Measurements from ENCODE around the gene UBTD2. TPM values are rescaled to one million over a fixed set of nuclear protein-coding genes. Genes with fewer than 3 reads are reported as not detected.

The UBTD2 gene
- polyA plus RNA-seq, 6 donors from 2014 or later: 3.2 to 5.7 (median 4.1) TPM; not detected in 1

GRCh38 chr5:172255444-172255843 lies 28.1 kb downstream of the UBTD2 start:
- H3K27ac Mint-ChIP-seq: no peak overlapping the region
- DNase-seq (no peak), ATAC-seq (ENCODE audit: low read depth in 2 of 2) (no peak)
- H3K9me3 Mint-ChIP-seq: peaks cover 4 to 41% (median 33%) of the 10 kb centered on the region in 7 donors
- no peaks in the 10 kb centered on the region for H3K27me3 Mint-ChIP-seq
- H3K36me3 Mint-ChIP-seq: peaks cover 19 to 22% of the 10 kb centered on the region in 2 donors
- H3K4me3 Mint-ChIP-seq: no peak overlapping the region
- H3K4me1 Mint-ChIP-seq: no peaks in the 10 kb centered on the region

- Mint-ChIP-seq H3K4me1 (peaks cover 0 to 5% (median 3%) of the 10 kb centered on the region in 3 donors), H3K27me3 (no peaks in the 10 kb centered on the region), H3K4me3 (no peak overlapping the region), H3K36me3 (peaks cover 17 to 26% of the 10 kb centered on the region in 2 donors), H3K27ac (no peak overlapping the region), H3K9me3 (peaks cover 8 to 42% (median 36%) of the 10 kb centered on the region in 7 donors)
- DNase-seq (no peak), ATAC-seq (ENCODE audit: low read depth in 2 of 2) (no peak)
Measured at GRCh38 chr5:172252501-172252900, 31.1 kb downstream of the UBTD2 start.

- DNase-seq (no peak), ATAC-seq (ENCODE audit: low read depth in 2 of 2) (no peak)
- no peaks in the 10 kb centered on the region for H3K27me3 Mint-ChIP-seq
- peaks cover 9 to 26% of the 10 kb centered on the region in 2 donors for H3K36me3 Mint-ChIP-seq
- H3K4me1 Mint-ChIP-seq: peaks cover 0 to 13% (median 9%) of the 10 kb centered on the region in 3 donors
- no peak overlapping the region for H3K27ac Mint-ChIP-seq
- H3K4me3 Mint-ChIP-seq: no peak overlapping the region
- peaks cover 8 to 41% (median 36%) of the 10 kb centered on the region in 7 donors for H3K9me3 Mint-ChIP-seq
Measured at GRCh38 chr5:172251419-172251818, 32.1 kb downstream of the UBTD2 start.

GRCh38 chr5:172248637-172249036 lies 34.9 kb downstream of the UBTD2 start:
- H3K4me3 Mint-ChIP-seq: no peak overlapping the region
- H3K4me1 Mint-ChIP-seq: peaks cover 0 to 13% (median 9%) of the 10 kb centered on the region in 3 donors
- peak overlapping the region in 1 of 6 donors; percentile 80 for H3K27ac Mint-ChIP-seq
- peaks cover 8 to 40% (median 31%) of the 10 kb centered on the region in 7 donors for H3K9me3 Mint-ChIP-seq
- H3K27me3 Mint-ChIP-seq: no peaks in the 10 kb centered on the region
- ATAC-seq (ENCODE audit: low read depth in 2 of 2): no peak
- peaks cover 9 to 26% of the 10 kb centered on the region in 2 donors for H3K36me3 Mint-ChIP-seq
- no peak for DNase-seq

GRCh38 chr5:172245703-172246125 lies 37.9 kb downstream of the UBTD2 start:
- H3K4me1 Mint-ChIP-seq: peaks cover 0 to 13% (median 12%) of the 10 kb centered on the region in 3 donors
- H3K27ac Mint-ChIP-seq: peak overlapping the region in 2 of 6 donors; percentile 53 to 74
- ATAC-seq (ENCODE audit: low read depth in 2 of 2): no peak
- H3K36me3 Mint-ChIP-seq: peaks cover 14 to 18% of the 10 kb centered on the region in 2 donors
- H3K9me3 Mint-ChIP-seq: peaks cover 4 to 18% (median 12%) of the 10 kb centered on the region in 7 donors
- no peaks in the 10 kb centered on the region for H3K27me3 Mint-ChIP-seq
- H3K4me3 Mint-ChIP-seq: no peak overlapping the region
- no peak for DNase-seq

- H3K9me3 Mint-ChIP-seq: peaks cover 3 to 12% (median 9%) of the 10 kb centered on the region in 7 donors
- no peak for DNase-seq
- peaks cover 0 to 13% (median 12%) of the 10 kb centered on the region in 3 donors for H3K4me1 Mint-ChIP-seq
- no peaks in the 10 kb centered on the region for H3K27me3 Mint-ChIP-seq
- ATAC-seq (ENCODE audit: low read depth in 2 of 2): no peak
- H3K4me3 Mint-ChIP-seq: no peak overlapping the region
- peaks cover 14 to 18% of the 10 kb centered on the region in 2 donors for H3K36me3 Mint-ChIP-seq
- H3K27ac Mint-ChIP-seq: no peak overlapping the region
Measured at GRCh38 chr5:172245046-172245445, 38.5 kb downstream of the UBTD2 start.

GRCh38 chr5:172243302-172243701 lies 40.3 kb downstream of the UBTD2 start:
- H3K36me3 Mint-ChIP-seq: peaks cover 7 to 9% of the 10 kb centered on the region in 2 donors
- no peak for DNase-seq
- H3K4me1 Mint-ChIP-seq: peaks cover 0 to 16% (median 11%) of the 10 kb centered on the region in 3 donors
- H3K27me3 Mint-ChIP-seq: no peaks in the 10 kb centered on the region
- no peak overlapping the region for H3K27ac Mint-ChIP-seq
- H3K4me3 Mint-ChIP-seq: no peak overlapping the region
- no peak for ATAC-seq (ENCODE audit: low read depth in 2 of 2)
- H3K9me3 Mint-ChIP-seq: peaks cover 0 to 5% (median 0%) of the 10 kb centered on the region in 7 donors

- peaks cover 20 to 31% (median 26%) of the 10 kb centered on the region in 3 donors for H3K4me1 Mint-ChIP-seq
- H3K9me3 Mint-ChIP-seq: no peaks in the 10 kb centered on the region
- no peak overlapping the region for H3K4me3 Mint-ChIP-seq
- no peak for ATAC-seq (ENCODE audit: low read depth in 2 of 2)
- H3K27me3 Mint-ChIP-seq: no peaks in the 10 kb centered on the region
- peak overlapping the region in 1 of 6 donors; percentile 76 for H3K27ac Mint-ChIP-seq
- peaks cover 0 to 4% of the 10 kb centered on the region in 2 donors for H3K36me3 Mint-ChIP-seq
- DNase-seq: no peak
Measured at GRCh38 chr5:172238334-172238733, 45.2 kb downstream of the UBTD2 start.

GRCh38 chr5:172235827-172236736 lies 47.5 kb downstream of the UBTD2 start:
- Mint-ChIP-seq H3K4me3 (no peak overlapping the region), H3K27me3 (no peaks in the 10 kb centered on the region), H3K4me1 (peaks cover 20 to 31% (median 22%) of the 10 kb centered on the region in 3 donors), H3K27ac (peak overlapping the region in 5 of 6 donors; percentile 0 to 78 (median 18)), H3K36me3 (peaks cover 0 to 5% of the 10 kb centered on the region in 2 donors), H3K9me3 (no peaks in the 10 kb centered on the region)
- ATAC-seq (ENCODE audit: low read depth in 2 of 2): no peak
- DNase-seq: no peak

GRCh38 chr5:172235132-172235780 lies 48.3 kb downstream of the UBTD2 start:
- DNase-seq (no peak), ATAC-seq (ENCODE audit: low read depth in 2 of 2) (no peak)
- H3K27me3 Mint-ChIP-seq: no peaks in the 10 kb centered on the region
- H3K9me3 Mint-ChIP-seq: no peaks in the 10 kb centered on the region
- peaks cover 20 to 31% (median 22%) of the 10 kb centered on the region in 3 donors for H3K4me1 Mint-ChIP-seq
- H3K27ac Mint-ChIP-seq: peak overlapping the region in 4 of 6 donors; percentile 4 to 54 (median 34)
- peak overlapping the region in 1 of 8 donors; percentile 16 for H3K4me3 Mint-ChIP-seq
- H3K36me3 Mint-ChIP-seq: peaks cover 0 to 8% of the 10 kb centered on the region in 2 donors

GRCh38 chr5:172234031-172234430 lies 49.5 kb downstream of the UBTD2 start:
- Mint-ChIP-seq H3K27ac (peak overlapping the region in 2 of 6 donors; percentile 13 to 15), H3K4me1 (peaks cover 19 to 31% (median 20%) of the 10 kb centered on the region in 3 donors), H3K36me3 (peaks cover 0 to 15% of the 10 kb centered on the region in 2 donors), H3K27me3 (no peaks in the 10 kb centered on the region), H3K9me3 (no peaks in the 10 kb centered on the region), H3K4me3 (no peak overlapping the region)
- DNase-seq (no peak), ATAC-seq (ENCODE audit: low read depth in 2 of 2) (no peak)

- DNase-seq (no peak), ATAC-seq (ENCODE audit: low read depth in 2 of 2) (no peak)
- peaks cover 0 to 28% of the 10 kb centered on the region in 2 donors for H3K36me3 Mint-ChIP-seq
- H3K4me1 Mint-ChIP-seq: peaks cover 2 to 4% (median 3%) of the 10 kb centered on the region in 3 donors
- no peaks in the 10 kb centered on the region for H3K9me3 Mint-ChIP-seq
- no peaks in the 10 kb centered on the region for H3K27me3 Mint-ChIP-seq
- H3K4me3 Mint-ChIP-seq: no peak overlapping the region
- H3K27ac Mint-ChIP-seq: peak overlapping the region in 2 of 6 donors; percentile 24 to 30
Measured at GRCh38 chr5:172229904-172230303, 53.7 kb downstream of the UBTD2 start.

- Mint-ChIP-seq H3K36me3 (peaks cover 13 to 23% of the 10 kb centered on the region in 2 donors), H3K9me3 (peaks cover 0 to 3% (median 0%) of the 10 kb centered on the region in 7 donors), H3K4me1 (peaks cover 12 to 13% (median 12%) of the 10 kb centered on the region in 3 donors), H3K4me3 (no peak overlapping the region), H3K27me3 (no peaks in the 10 kb centered on the region), H3K27ac (peak overlapping the region in 1 of 6 donors; percentile 46)
- no peak for DNase-seq
- ATAC-seq (ENCODE audit: low read depth in 2 of 2): no peak
Measured at GRCh38 chr5:172224996-172225395, 58.6 kb downstream of the UBTD2 start.

Data from naive B cell (primary cell).